ENCODE data around the gene ALB. TPM values are rescaled to one million over a fixed set of nuclear protein-coding genes. Genes with fewer than 3 reads are reported as not detected.

The ALB gene
- total and polyA plus RNA-seq, 5 experiments from 2014 or later: 0.73 to 0.88 TPM; not detected in 3

Other genes starting within 250 kb of the ALB start
- gene ANKRD17, start 145.5 kb upstream of the ALB start, total RNA-seq: 10 to 100 TPM; 63.4 to 67.6 TPM
- 10 to 100 TPM in 2 of 3 donors, 1 to 10 TPM in 1; 9.9 to 16.5 (median 10.8) TPM for gene ANKRD17, start 145.5 kb upstream of the ALB start, polyA plus RNA-seq
- not detected for gene AFP, start 31.9 kb downstream of the ALB start, total RNA-seq
- gene AFP, start 31.9 kb downstream of the ALB start, polyA plus RNA-seq: not detected
- gene AFM, start 77.5 kb downstream of the ALB start, total RNA-seq: not detected
- gene AFM, start 77.5 kb downstream of the ALB start, polyA plus RNA-seq: not detected
- not detected for gene RASSF6, start 216.1 kb downstream of the ALB start, total RNA-seq
- not detected for gene RASSF6, start 216.1 kb downstream of the ALB start, polyA plus RNA-seq